Measurements from ENCODE around the gene OR14C36. TPM values are rescaled to one million over a fixed set of nuclear protein-coding genes. Genes with fewer than 3 reads are reported as not detected.

Gene OR14C36
- total RNA-seq, 2 donors from 2014 or later: not detected

Other genes starting within 250 kb of the OR14C36 start
- not detected for gene OR2M5, start 203.6 kb upstream of the OR14C36 start, total RNA-seq
- not detected for gene OR2M2, start 174.0 kb upstream of the OR14C36 start, total RNA-seq
- gene OR2M3, start 151.5 kb upstream of the OR14C36 start, total RNA-seq: not detected
- gene OR2M4, start 117.4 kb upstream of the OR14C36 start, total RNA-seq: not detected
- gene OR2T33, start 70.8 kb upstream of the OR14C36 start, total RNA-seq: not detected
- not detected for gene OR2T12, start 45.4 kb upstream of the OR14C36 start, total RNA-seq
- gene OR2M7, start 24.2 kb upstream of the OR14C36 start, total RNA-seq: not detected
- not detected for gene OR2T4, start 12.9 kb downstream of the OR14C36 start, total RNA-seq
- not detected for gene OR2T6, start 27.0 kb downstream of the OR14C36 start, total RNA-seq
- gene OR2T1, start 54.3 kb downstream of the OR14C36 start, total RNA-seq: not detected
- not detected for gene OR2T2, start 96.9 kb downstream of the OR14C36 start, total RNA-seq
- not detected for gene OR2T3, start 124.6 kb downstream of the OR14C36 start, total RNA-seq
- gene OR2T5, start 139.8 kb downstream of the OR14C36 start, total RNA-seq: not detected
- gene OR2G6, start 159.3 kb downstream of the OR14C36 start, total RNA-seq: not detected
- not detected for gene OR2T29, start 214.0 kb downstream of the OR14C36 start, total RNA-seq
- not detected for gene OR2T34, start 226.0 kb downstream of the OR14C36 start, total RNA-seq
- gene OR2T10, start 248.9 kb downstream of the OR14C36 start, total RNA-seq: not detected

Data from left colon (tissue), 2 donors.